WERI-Rb-1 (cell line): ENCODE results near the gene CTNNA3.

Experiments
- DNase-seq: peaks from one replicate; pipeline ENCODE4 v3.0.0-alpha.2; 2020
- H3K27ac ChIP-seq: fragments of 250-450 bp; sonication (Bioruptor Pico); 2 replicates; pipeline ENCODE4 v1.5.1; 2020; ENCODE audit warnings: mild to moderate bottlenecking, moderate library complexity
- H3K27me3 ChIP-seq: fragments of 250-450 bp; sonication (Bioruptor Pico); 2 replicates; pipeline ENCODE4 v1.5.1; 2021; ENCODE audit warnings: mild to moderate bottlenecking, low read depth, moderate library complexity; ENCODE audit not compliant: insufficient read depth, severe bottlenecking
- H3K36me3 ChIP-seq: fragments of 250-450 bp; sonication (Bioruptor Pico); 2 replicates; pipeline ENCODE4 v1.5.1; 2020; ENCODE audit warnings: mild to moderate bottlenecking, moderate library complexity
- H3K4me3 ChIP-seq: 2 replicates; pipeline ENCODE4 v1.5.1; 2011; ENCODE audit warnings: low read depth, mild to moderate bottlenecking, control low read depth, low read length
- H3K9me3 ChIP-seq: fragments of 250-450 bp; sonication (Bioruptor Pico); 2 replicates; pipeline ENCODE4 v1.5.1; 2021; ENCODE audit warnings: mild to moderate bottlenecking, moderate library complexity; ENCODE audit not compliant: severe bottlenecking
- CTCF ChIP-seq: IDR thresholded peaks from 2 replicates; pipeline ENCODE4 v1.5.1; 2011; ENCODE audit warnings: low read depth, mild to moderate bottlenecking, control low read depth, inconsistent platforms, low read length

Gene CTNNA3

GRCh38 chr10:67268146-67268545, 427.8 kb downstream of the CTNNA3 start:
- Histone ChIP-seq H3K27ac (no peak overlapping the region), H3K9me3 (no peaks in the 10 kb centered on the region), H3K27me3 (no peaks in the 10 kb centered on the region), H3K36me3 (no peaks in the 10 kb centered on the region), H3K4me3 (no peak overlapping the region)
- no peak for TF ChIP-seq CTCF
- no peak for DNase-seq

- H3K36me3 ChIP-seq: no peaks in the 10 kb centered on the region
- no peak for DNase-seq
- no peaks in the 10 kb centered on the region for H3K9me3 ChIP-seq
- no peak overlapping the region for H3K4me3 ChIP-seq
- no peak for TF ChIP-seq CTCF
- no peak overlapping the region for H3K27ac ChIP-seq
- H3K27me3 ChIP-seq: no peaks in the 10 kb centered on the region
Measured at GRCh38 chr10:67262675-67263074, 433.3 kb downstream of the CTNNA3 start.

GRCh38 chr10:67261300-67261797, 434.6 kb downstream of the CTNNA3 start:
- Histone ChIP-seq H3K36me3 (no peaks in the 10 kb centered on the region), H3K9me3 (no peaks in the 10 kb centered on the region), H3K27ac (no peak overlapping the region), H3K4me3 (no peak overlapping the region), H3K27me3 (no peaks in the 10 kb centered on the region)
- TF ChIP-seq CTCF: no peak
- no peak for DNase-seq

GRCh38 chr10:67259319-67259929, 436.6 kb downstream of the CTNNA3 start:
- H3K27me3 ChIP-seq: no peaks in the 10 kb centered on the region
- no peak for DNase-seq
- no peaks in the 10 kb centered on the region for H3K9me3 ChIP-seq
- H3K4me3 ChIP-seq: no peak overlapping the region
- no peak for TF ChIP-seq CTCF
- no peaks in the 10 kb centered on the region for H3K36me3 ChIP-seq
- H3K27ac ChIP-seq: no peak overlapping the region

- H3K27ac ChIP-seq: no peak overlapping the region
- H3K4me3 ChIP-seq: no peak overlapping the region
- TF ChIP-seq CTCF: no peak
- H3K9me3 ChIP-seq: no peaks in the 10 kb centered on the region
- DNase-seq: no peak
- H3K36me3 ChIP-seq: no peaks in the 10 kb centered on the region
- no peaks in the 10 kb centered on the region for H3K27me3 ChIP-seq
Measured at GRCh38 chr10:67257427-67258144, 438.4 kb downstream of the CTNNA3 start.
